HG02943 (cell line): ENCODE measurements around the gene LPP.

ENCODE experiments used
- ATAC-seq: cut with Tn5 transposase; IDR thresholded peaks from one replicate; pipeline ENCODE4 v1.9.1; 2021; ENCODE audit warnings: mild to moderate bottlenecking, low read depth, moderate library complexity; ENCODE audit not compliant: unreplicated experiment

LPP gene

DNA sequence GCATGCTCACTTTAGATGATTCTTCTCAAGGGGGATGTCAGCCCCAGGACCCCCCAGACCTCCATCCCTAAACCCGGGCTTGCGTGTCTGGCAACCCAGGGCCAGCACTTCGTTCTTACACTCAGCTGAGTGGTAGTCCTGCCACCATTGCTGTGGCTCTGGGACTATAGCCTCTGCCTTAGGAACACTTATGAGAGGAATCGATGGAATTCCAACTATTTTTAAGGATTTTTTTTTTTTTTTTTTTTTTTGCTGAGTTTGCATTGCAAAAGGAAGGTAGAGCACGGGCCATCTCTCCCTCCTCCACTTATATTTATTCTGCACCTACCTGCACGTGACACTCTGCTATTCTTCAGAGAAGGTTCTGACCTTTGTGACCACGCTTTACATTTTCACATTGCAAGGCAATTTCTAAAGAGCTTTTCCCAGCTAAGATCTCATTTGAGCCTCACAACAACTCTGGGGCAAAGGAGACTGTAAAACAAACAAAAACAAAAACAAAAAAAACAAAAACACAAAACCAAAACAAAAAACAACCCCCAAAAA lies 113.9 kb downstream of the LPP start:
- ATAC-seq, result no peak

DNA sequence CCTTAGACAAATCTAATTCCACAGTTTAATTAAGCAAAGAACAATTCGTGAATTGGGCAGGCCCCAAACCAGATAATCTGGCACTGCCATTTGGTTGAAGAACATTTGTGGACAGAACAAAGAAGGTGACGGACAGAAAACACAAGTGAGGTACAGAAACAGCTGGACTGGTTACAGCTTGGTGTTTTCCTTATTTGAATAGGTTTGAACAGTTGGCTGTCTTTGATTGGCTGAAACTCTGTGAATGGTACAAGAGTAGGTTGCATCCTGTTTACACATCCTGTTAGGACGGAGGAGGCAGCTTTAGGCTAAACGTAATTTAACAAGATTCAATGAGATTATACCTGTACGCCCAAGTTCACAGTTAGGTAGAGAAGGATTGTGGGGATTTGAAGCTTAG lies 114.4 kb downstream of the LPP start:
- no peak for ATAC-seq

DNA sequence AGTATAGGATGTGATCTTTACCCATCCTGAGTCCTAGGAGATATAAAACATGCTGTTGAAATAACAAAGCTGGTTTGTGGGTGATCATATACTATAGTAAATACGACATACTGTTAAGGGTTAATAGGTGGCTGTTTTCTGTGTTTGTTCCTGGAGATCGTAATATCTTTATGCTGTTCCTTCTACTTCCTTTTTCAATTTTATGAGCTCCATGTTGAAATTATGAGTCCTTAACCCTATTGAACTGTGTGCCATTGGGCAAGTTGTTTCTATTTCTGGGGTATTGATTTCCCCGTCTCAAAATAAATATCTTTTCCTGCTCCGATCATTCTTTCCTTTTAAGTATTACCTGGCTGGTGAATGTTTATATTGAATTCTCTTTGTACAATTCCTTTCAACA lies 115.1 kb downstream of the LPP start:
- no peak for ATAC-seq

DNA sequence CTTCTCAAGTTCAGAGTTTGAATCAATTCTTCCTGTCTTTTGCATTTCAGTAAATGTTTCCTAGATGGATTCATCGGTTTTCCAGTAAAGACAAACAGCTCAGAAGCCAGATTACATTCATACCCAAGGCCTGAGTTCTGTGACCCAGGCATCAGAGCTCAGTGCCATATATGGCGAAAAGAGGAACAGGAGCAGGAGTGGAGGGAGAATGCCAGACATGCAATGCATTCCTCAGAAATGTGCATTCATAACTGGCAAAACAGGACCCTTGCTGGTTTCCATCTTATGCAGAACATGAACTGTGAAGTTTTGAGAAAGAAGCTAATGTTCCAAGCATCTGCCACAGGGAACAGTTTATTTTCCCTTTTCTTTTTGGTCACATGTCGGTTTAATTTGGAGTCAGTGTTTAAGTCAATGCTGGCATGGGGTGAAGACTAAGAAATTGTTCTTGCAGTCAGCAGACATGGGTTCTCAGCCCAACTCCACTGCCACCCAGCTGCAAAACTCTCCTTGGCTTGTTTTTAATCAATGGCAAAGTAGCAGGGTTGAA lies 116.5 kb downstream of the LPP start:
- ATAC-seq, result no peak

DNA sequence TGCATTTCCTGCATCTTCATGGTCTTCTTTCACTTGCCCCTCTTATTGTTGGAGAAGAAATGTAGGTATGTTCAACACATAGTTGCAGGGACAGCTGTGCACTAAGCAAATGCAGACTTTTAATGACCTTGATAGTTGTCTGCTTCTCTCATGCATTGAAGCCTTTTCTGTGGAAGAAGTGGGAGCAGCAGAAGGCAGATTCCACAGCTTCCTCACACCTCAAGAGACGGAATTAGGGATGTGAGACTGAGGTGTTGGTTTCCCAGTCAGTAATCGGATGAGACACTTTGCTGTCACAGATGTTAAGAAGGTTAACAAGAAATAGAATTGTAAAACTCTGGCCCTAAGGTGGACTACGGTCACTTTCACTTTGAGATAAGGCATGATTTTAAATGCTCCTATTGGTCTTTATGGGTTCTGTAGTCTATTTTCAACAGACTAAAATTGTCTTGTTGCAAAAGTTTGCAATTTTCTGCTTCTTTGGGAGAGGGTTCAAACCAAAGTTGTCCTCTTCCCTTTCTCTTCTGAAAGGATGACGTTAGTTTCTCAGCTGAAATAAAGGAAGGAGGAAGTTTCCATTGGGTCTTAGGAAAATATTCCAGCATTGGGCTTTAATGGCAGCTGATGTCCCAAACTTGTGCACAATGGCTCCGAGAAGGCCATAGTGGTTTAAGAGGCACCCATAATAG lies 117.4 kb downstream of the LPP start:
- ATAC-seq, result no peak

DNA sequence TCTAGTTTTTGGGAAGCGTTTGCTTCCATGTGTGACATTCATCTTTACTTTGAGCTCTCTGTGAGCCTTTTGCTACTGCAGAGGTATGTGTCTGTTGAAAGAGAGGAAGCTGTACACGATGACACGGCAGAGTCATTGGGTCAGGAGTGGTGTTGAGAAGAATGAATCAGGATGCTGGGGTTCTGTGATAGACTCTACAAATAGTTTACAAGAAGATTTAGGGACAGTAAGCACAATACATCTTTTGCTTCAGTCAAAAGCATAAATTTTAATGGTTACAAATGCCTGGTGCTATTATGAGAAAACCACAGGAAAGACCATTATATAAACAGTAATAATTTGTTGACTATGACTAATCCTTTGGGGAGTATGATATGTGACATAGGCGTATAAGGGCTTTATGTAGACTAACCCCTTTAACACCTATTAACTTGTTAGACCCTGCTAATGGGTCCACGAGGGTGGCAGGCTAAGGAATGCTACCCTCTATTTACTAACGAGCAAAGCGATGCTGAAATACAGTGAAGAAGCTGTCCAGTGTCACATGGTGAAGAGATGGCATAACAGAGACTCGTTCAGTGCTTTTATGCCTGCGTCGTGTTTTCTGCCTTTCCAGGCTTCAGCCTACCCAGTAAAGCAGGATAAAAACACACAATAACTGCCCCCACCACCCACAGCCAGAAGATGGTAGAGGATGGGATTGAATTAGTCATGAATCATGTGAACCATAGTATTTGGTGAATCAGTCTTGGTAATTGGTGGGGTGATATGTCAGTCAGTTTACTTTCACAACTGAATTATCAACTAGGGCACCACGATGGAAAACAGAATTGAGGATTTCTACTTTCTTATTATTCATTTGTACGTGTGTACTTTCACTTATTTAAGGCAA lies 118.8 kb downstream of the LPP start:
- no peak for ATAC-seq

DNA sequence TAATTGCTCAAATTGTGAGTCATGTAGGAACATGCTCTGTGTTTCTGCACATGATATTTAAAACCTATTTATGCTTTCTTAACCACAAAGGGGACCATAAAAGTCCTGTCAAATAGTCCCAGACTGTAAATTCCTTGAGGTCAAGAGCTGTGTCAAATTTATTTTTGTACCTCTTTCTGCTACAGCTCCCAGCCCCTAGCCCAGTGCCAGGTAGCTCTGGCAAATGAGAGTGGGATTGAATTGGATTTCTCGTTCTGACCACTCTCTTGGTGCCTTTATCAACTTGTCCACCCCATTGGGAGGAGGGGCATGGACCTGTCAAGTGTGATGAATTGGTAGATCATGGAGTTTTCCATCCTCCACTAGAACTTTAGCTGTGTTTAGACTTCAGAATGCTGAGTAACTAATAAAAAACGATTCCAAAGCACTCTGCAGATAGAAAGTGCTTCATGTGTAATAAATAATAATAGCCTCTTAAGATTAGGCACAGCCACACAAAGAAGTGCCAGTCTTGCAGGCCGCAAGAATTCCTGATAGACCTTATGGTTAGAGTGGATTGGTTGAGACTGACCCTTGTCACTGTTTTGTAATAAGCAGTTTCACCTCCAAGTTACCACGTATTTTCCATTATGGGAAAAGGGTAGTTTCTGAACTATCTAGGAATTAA lies 120.4 kb downstream of the LPP start:
- ATAC-seq, result no peak

DNA sequence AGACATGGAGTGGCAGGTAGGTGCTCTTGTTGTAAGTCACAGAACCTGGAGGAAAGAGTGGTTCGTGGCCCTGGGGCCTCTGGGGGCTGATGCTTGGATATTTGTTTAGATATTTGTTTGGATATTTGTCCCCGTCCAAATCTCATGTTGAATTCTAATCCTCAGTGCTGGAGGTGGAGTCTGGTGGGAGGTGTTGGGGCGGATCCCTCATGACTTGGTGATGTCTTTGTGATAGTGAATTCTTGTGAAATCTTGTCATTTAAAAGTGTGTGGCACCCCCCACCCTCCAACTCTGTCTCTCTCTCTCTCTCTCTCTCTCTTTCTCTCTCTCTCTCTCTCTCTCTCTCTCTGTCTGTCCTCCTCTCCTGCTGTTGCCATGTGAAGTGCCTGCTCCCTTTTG lies 122.4 kb downstream of the LPP start:
- ATAC-seq, result no peak

DNA sequence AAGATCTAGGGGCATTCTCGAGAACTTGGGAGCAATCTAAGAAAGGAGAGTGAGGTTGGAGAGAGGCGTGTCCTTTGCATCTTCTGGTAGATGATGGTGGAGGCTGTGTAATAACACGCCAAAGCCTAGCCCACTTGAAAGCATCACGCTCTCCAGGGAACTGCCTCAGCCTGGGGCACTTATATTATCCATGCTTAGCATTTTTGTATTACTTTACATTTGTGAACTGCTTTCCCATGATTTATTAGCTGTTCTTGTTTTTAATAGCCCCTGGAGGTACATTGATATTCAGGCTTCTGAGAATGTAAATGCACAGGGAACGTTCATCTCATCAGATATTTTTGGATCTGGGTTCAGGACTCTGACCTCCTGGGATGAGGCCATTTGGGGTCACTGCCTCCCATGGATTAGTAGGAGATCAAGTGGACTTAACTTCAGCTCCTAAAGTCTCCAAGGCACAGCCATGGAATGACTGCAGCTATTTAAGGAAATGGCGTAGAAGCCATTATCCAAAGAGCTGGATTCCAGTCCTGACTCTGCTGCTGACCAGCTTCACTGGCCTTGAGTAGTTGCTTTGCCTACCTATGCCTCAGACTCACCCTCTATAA lies 124.9 kb downstream of the LPP start:
- ATAC-seq, result no peak

DNA sequence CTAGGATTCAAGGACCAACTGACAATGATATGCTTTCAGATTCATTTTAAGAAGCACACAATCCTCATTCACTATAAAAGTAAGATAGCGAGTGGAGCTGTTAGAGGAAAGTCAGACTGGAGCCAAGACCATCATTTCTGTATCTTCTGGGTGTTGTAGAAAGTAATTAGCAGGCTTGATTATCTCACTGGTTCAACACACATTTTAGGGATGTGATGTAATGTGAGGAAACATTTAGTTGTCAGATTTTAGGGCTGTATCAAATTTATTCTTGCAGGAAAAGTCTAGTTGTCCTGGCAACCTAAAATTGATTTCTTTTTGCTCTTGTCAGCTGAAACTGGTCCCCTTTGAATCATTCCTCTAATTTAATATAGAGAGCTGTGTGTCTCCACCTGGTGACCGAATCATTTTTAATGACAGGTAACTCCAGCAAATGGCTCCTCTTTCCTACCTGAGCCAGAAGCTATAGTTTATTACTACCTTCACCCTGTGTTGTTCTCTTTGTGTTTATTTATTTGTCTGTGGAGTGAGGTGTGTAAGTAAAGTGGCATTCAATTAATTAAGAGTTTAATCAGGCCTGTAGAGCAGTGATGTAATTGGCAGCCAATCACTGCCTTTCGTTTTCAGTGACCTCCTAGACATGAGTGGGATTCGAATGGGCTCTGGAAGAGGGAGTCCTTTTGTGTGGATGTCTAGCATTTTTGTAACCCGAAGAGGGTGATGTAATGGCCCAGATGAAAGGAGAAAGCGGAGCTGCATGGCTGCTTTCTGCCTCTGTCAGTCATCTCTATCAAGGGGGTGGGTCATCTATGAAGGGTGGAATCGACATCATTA lies 125.8 kb downstream of the LPP start:
- ATAC-seq, result no peak

DNA sequence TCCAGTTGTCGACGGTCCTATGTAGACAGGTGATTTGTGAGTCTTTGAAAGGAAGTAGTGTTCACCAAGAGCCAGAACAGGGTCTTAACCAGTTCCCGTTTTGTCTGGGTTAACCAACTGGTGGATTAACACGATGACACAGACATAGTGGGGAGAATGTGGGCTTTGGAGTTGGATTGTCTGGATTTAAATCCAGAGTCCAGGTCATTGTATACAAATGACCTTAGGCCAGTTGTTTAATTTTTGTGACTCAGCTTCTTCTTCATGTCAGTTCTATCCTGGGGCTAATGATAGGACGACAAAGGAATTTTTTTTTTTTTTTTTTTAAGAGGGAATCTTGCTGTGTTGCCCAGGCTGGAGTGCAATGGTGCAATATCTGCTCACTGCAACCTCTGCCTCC lies 126.7 kb downstream of the LPP start:
- ATAC-seq, result no peak

DNA sequence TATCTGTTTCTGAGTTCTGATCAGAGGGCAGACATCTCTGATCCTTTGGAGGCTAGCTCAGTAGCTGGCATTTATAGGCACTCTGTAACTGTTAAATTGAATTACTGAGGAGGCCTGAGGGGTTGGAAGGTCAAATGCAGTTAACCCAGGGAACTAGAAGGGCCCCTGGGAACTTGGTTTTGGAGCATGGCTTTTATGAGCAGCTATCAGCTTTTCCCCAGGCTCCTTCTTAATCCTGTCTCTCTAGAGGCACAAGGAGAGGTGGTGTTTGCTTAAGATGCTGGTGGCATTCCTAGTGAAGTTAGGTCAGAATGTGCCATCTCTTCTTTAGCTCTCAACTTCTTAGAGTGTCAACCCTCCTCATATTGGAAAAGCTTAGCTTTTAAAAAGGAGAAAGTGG lies 128.9 kb downstream of the LPP start:
- no peak for ATAC-seq

DNA sequence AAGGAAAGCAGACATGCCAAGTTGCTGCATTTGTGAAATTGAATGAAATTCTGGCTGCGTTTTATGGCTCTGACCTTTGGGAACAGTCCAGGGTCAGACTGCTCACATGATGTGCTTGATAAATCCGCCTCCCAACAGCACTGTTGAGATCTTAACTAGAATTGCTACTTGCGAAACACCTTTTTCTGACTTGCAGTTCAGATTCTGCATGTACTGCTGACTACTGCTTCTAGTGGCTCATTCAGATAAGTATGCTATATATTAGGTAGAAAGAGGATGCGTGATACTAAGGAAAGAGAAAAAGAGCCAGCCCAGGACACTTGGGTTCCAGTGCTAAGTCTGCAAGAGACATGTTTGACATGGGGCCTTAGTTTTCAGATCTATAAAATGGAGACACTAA lies 129.4 kb downstream of the LPP start:
- ATAC-seq, result no peak

DNA sequence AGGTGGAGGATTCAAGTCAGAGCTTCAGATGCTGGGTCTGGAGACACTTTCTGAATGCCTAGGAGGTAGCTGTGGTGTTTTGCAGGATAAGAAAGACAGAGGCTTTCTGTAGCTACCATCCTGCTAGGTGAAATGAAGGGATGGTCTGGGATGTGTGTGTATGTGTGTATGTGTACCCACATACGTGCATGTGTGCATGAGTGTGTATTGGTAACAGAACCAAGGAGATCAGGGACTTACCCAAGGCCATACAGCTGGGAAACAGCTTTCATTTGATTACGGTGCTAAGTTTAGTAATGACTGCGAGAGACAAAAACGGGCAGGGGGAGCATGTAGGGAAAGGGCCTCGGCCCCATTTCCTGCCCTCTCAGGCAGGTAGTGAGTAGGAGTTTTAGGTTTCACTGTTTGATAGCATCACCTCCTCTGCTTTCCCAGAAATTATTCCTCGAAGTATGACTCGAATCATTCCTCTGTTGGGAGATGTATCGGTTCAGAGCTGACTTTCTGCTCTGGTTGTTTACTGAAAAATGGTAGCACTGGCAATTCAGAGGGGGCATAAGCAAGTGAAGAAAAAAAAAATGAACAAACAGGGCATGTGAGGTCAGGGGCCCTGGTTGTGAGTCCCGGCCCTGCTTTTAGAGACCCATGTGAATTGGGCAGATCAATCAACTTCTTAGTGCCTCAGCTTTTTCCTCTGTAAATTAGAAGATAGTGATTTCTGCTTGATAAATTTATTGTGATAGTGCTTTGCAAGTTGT lies 130.7 kb downstream of the LPP start:
- no peak for ATAC-seq

DNA sequence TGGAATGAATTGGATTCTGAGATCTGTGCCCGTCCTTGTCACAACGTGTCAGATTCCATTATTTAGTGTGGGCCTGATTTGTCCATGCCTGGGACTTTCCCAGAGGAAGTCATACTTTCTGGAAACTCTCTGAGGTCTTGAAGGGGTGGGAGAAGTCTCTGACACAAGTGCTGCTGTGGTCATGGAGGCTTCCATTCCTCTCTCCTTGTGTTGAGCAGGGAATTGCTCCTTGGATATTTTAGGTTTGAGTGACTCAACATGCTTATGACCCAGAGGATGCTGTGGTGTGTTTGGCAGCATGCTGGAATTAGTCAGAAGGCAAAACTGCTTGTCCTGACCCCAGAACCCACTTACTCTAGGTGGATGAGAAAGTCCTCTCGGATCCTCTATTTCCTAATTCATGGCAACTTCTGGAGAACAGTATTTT lies 132.1 kb downstream of the LPP start:
- no peak for ATAC-seq

DNA sequence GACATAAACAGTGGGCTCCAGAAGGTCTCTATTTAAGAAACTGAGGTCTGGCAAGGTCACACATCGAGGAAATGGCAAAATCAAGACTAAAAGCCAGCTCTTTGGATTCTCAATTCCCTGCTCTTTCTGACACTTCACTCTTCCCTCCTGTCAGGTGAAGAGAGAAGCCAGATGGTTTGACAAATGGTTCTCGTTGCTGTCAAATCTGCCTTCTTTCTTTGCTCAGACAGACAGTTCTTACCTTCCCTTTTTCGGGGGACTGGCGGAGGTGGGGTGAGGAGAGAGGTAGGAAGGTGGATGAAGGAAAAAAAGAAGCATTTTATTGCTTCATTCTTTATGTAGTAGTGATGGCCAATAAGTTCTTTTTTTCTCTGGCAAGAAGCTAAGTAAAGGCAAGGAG lies 133.4 kb downstream of the LPP start:
- no peak for ATAC-seq

DNA sequence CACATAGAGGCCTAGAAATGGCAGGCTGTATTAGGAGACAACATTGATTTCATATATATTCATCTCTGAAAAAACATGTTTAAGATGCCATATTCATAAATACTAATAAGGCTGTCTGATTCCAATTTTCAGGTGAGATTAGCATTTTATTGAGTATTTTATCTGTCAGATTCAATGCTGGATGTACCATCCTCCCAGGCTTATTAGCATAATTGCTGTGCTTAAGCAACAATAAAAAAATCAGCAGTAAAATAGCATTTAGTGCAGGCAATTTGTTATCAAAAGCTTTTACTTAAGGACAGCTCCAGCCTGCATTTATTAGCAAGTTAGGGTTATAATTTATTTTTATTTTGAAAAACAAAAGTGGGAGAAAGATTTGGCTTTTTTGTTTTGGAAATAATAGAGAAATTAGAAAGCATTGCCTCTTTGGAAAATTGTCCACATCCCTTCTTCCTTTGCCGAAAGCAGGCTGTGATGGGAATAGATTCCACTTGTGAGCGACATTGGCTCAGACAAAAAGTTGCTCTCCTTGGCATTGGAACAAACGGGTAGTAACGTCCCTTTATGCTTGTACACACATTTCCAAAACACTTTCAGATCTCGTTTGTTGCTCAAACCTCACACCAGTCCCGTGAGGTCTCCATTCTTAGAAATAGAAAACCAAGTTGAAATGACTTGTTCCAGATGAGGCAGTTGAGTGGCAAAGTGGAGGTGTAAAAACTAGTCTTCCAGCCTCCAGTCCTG lies 134.0 kb downstream of the LPP start:
- ATAC-seq, result no peak

DNA sequence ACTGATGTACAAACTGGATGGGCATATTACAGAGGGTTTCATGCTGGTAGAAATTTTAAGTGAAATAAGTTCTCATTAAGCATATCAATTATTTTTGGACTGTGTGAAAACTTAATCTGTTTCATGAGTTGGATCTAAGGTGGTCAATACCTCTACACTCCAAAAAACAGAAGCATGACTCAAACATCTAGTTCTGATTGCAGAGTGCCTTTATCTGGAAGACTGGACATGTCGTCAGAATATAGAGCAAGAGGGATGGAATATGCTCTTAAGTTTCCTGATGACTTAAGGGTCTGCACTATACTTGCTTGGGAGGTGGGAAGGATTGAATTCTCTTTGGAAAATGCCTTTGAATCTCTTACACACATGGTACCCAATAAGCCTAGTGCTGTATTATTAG lies 138.3 kb downstream of the LPP start:
- no peak for ATAC-seq
